Erythroblast (primary cell): ENCODE measurements around the gene KIF21B.

ENCODE experiments used
- GATA1 ChIP-seq: IDR thresholded peaks from 2 replicates; pipeline ENCODE4 v1.6.1; 2011; ENCODE audit warnings: low read depth, mild to moderate bottlenecking, control low read depth, low read length, moderate library complexity
- POLR2A ChIP-seq: IDR thresholded peaks from 2 replicates; pipeline ENCODE4 v1.6.1; 2011; ENCODE audit warnings: mild to moderate bottlenecking, low read length

DNA sequence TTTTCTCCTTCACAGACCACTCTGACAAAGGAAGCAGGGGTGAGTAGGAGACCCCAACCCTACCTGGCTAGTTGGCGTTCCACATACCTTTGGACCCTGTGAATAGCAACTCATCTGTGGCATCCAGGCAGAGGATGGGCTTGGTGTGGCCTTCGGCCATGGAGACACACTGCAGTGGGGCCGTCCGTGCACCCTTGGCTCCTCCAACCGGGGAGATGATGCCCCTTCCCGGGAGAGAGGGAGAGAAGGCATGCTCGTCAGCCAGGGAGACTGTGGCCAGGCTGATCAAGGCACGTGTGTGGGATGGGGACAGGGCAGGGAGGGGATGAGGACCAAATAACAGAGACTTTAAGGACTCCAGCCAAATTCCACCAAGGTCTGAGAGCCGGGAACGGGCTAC lies 42.6 kb downstream of the KIF21B start:
- TF ChIP-seq POLR2A = no peak
- no peak for TF ChIP-seq GATA1
